DOHH2 (cell line): ENCODE measurements around the gene TADA2B.

Source experiments
- EZH2phosphoT487 ChIP-seq: fragments of 200-600 bp; sonication (generic); IDR thresholded peaks from 2 replicates; pipeline ENCODE4 v1.6.1; 2017; ENCODE audit warnings: borderline replicate concordance, mild to moderate bottlenecking, antibody characterized with exemption, low read length, moderate library complexity, mixed read lengths
- TF ChIP-seq, protein P1 (sequence below): fragments of 200-600 bp; sonication (generic); IDR thresholded peaks from one replicate; pipeline ENCODE4 v1.5.1; 2014; ENCODE audit warnings: antibody characterized with exemption, mild to moderate bottlenecking, low read depth, low read length; ENCODE audit not compliant: poor library complexity, severe bottlenecking

- TF ChIP-seq, protein P1, sequence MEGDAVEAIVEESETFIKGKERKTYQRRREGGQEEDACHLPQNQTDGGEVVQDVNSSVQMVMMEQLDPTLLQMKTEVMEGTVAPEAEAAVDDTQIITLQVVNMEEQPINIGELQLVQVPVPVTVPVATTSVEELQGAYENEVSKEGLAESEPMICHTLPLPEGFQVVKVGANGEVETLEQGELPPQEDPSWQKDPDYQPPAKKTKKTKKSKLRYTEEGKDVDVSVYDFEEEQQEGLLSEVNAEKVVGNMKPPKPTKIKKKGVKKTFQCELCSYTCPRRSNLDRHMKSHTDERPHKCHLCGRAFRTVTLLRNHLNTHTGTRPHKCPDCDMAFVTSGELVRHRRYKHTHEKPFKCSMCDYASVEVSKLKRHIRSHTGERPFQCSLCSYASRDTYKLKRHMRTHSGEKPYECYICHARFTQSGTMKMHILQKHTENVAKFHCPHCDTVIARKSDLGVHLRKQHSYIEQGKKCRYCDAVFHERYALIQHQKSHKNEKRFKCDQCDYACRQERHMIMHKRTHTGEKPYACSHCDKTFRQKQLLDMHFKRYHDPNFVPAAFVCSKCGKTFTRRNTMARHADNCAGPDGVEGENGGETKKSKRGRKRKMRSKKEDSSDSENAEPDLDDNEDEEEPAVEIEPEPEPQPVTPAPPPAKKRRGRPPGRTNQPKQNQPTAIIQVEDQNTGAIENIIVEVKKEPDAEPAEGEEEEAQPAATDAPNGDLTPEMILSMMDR, result no peak
- no peak for TF ChIP-seq EZH2phosphoT487
Measured at GRCh38 chr4:7078025-7078424, 34.9 kb downstream of the TADA2B start.
